Measurements from ENCODE around the gene MAGI1. TPM values are rescaled to one million over a fixed set of nuclear protein-coding genes. Genes with fewer than 3 reads are reported as not detected.

The MAGI1 gene
- total RNA-seq, 2 donors from 2014 or later, result 23.4 to 41.4 TPM

DNA sequence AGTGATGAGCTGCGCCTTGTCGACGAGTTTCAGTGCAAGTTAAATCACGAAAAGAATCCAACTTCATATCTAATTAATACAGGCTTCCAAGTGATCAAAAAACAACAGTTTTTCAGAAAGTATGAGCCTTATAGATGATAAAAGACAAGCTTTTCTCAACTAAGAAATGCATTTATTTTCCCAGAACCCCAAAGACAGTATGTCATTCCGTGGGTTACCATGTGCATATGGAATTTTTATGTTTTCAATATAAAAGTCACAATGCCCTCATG lies 442.8 kb downstream of the MAGI1 start:
- TF ChIP-seq, protein P1, sequence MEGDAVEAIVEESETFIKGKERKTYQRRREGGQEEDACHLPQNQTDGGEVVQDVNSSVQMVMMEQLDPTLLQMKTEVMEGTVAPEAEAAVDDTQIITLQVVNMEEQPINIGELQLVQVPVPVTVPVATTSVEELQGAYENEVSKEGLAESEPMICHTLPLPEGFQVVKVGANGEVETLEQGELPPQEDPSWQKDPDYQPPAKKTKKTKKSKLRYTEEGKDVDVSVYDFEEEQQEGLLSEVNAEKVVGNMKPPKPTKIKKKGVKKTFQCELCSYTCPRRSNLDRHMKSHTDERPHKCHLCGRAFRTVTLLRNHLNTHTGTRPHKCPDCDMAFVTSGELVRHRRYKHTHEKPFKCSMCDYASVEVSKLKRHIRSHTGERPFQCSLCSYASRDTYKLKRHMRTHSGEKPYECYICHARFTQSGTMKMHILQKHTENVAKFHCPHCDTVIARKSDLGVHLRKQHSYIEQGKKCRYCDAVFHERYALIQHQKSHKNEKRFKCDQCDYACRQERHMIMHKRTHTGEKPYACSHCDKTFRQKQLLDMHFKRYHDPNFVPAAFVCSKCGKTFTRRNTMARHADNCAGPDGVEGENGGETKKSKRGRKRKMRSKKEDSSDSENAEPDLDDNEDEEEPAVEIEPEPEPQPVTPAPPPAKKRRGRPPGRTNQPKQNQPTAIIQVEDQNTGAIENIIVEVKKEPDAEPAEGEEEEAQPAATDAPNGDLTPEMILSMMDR (IDR thresholded peaks at IDR 0.05), result no peak
- Histone ChIP-seq H3K27me3 (no peaks in the 10 kb centered on the region), H3K27ac (no peak overlapping the region), H3K9ac (ENCODE audit: low read depth in 2 of 2, low read length in 2 of 2) (no peak overlapping the region), H3K4me3 (no peak overlapping the region), H3K9me3 (no peaks in the 10 kb centered on the region), H3K4me1 (no peaks in the 10 kb centered on the region), H3K36me3 (no peaks in the 10 kb centered on the region)
- no peak for DNase-seq
- intact Hi-C loops (cut with DNase I), result no loop called here

DNA sequence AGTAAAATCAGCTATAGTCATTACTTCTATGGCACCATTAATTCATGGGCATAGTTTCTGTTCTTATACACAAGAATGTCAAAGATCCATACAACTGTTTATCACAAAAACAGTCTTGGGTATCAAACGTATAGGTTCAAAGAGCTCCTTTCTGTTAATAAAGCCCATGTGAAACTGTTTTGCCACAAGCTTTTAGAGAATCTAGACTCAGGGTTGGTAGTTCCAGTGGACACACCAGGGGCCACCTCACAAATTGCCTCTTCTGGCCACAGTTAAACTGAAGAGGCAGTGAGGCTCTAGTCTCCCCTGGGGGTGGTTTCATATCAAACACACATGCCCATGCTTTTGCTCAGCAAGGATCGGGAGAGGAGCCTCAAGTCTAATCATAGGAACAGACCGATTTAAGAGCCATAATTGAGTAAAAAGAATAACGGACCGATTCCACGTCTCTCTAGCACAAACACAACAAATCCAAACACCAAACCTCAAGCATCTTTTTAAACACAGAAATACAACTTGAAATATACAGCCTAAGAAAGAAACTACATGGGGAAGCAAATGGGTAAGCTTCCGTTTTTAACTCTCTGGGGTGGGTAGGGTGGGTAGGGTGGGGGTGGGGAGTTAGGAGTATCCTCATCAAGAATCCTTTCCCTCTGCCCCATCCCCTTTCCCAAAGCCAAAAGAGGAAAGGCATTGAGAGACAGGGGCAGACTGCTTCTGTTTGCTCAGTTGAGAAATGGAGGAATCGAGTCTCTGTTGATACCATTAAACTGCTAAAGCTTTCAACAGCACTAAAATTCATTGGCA lies 443.3 kb downstream of the MAGI1 start:
- H3K9ac ChIP-seq (ENCODE audit: low read depth in 2 of 2, low read length in 2 of 2), result no peak overlapping the region
- H3K36me3 ChIP-seq, result no peaks in the 10 kb centered on the region
- TF ChIP-seq, protein P1 (IDR thresholded peaks at IDR 0.05), result no peak
- intact Hi-C loops (cut with DNase I), result no loop called here
- H3K4me1 ChIP-seq, result no peaks in the 10 kb centered on the region
- DNase-seq, result no peak
- no peaks in the 10 kb centered on the region for H3K9me3 ChIP-seq
- H3K27ac ChIP-seq, result no peak overlapping the region
- no peaks in the 10 kb centered on the region for H3K27me3 ChIP-seq
- no peak overlapping the region for H3K4me3 ChIP-seq

DNA sequence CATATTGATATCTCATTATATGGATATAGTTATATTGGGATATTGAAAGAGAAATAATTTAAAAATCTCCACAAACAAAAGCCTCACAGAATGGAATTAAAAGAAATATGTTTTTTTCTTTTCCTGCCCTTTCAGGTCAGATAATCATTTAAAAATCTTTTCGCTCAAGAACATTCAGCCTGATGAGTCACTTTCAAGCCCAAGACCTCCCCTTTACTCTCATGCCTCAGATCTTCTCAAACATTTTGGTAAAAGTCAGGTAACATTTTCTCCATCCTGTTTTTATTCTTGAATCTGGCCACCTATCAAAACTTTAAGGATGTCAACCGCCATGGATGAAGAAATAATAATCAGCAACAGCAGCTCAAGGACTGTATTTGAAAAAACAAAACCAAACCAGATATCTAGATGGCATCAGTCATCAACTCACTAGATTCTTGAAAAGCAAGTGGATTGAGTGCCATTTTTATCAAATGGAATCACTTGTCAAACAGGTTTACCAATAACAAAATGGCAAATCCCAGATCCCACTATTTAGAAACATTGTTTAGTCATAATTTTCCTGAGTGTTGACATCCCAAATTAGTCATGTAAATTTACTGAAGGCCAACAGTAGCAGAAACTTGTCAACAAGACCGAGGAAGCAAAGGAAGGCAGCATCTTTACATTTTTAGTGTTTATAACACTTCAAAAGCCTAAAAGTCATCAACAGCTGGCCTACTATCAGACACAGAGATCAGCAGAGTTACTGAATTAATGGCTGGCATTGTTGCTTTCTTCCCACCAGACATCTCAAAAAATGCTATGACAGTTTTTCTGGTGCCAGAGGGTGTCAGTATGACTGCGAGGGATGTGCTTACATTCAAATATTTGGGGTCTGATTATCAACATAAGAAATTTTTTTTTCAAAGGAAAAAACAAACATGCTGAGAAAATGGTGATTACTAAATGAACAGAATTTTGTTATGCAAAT lies 444.7 kb downstream of the MAGI1 start:
- TF ChIP-seq, protein P1 (IDR thresholded peaks at IDR 0.05), result no peak
- Histone ChIP-seq H3K27me3 (no peaks in the 10 kb centered on the region), H3K4me1 (no peaks in the 10 kb centered on the region), H3K4me3 (no peak overlapping the region), H3K36me3 (no peaks in the 10 kb centered on the region), H3K9me3 (no peaks in the 10 kb centered on the region), H3K9ac (ENCODE audit: low read depth in 2 of 2, low read length in 2 of 2) (no peak overlapping the region), H3K27ac (no peak overlapping the region)
- no peak for DNase-seq
- intact Hi-C loops (cut with DNase I), result no loop called here

DNA sequence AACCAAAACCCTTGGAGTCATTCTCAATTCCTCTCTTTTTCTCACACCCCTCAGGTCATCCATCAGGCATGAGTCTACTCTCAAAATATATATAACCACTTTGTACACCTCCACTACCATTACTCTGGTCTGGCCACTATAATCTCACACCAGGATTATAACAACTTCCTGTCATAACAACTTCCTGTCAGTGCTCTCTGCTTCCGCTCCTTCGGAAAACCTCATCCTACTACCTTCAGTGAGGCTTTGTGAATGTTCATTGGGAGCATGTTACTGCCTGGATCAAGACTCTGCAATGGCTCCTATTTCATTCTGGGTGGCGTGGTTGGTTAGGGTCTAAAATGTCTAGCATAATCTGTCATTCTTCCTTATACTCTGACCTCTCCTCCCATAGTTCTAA lies 447.4 kb downstream of the MAGI1 start:
- TF ChIP-seq, protein P1 (IDR thresholded peaks at IDR 0.05), result no peak
- no peak for DNase-seq
- no peaks in the 10 kb centered on the region for H3K9me3 ChIP-seq
- no peaks in the 10 kb centered on the region for H3K4me1 ChIP-seq
- H3K36me3 ChIP-seq, result no peaks in the 10 kb centered on the region
- no peak overlapping the region for H3K27ac ChIP-seq
- no peak overlapping the region for H3K9ac ChIP-seq (ENCODE audit: low read depth in 2 of 2, low read length in 2 of 2)
- no peaks in the 10 kb centered on the region for H3K27me3 ChIP-seq
- H3K4me3 ChIP-seq, result no peak overlapping the region
- intact Hi-C loops (cut with DNase I), result no loop called here

DNA sequence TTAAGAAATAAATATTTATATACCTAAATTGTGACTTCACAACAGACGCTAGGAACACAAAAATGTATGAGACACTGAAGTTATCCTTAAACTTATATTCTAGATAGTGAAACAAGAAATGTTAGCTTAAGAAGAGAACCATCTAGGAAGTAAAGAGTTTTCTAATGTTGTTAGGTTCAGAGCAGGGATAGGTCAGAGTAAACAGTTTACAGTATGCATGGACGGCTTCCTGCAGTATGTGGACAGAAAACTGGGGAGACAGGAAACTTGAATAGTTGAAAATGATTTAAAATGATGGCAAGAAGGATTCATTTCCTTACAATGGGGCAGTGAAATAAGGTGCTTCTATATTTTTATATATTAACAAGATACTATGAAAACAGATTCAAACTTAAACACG lies 449.8 kb downstream of the MAGI1 start:
- H3K4me1 ChIP-seq, result no peaks in the 10 kb centered on the region
- TF ChIP-seq, protein P1 (IDR thresholded peaks at IDR 0.05), result no peak
- no peaks in the 10 kb centered on the region for H3K27me3 ChIP-seq
- DNase-seq, result no peak
- no peaks in the 10 kb centered on the region for H3K9me3 ChIP-seq
- H3K9ac ChIP-seq (ENCODE audit: low read depth in 2 of 2, low read length in 2 of 2), result no peak overlapping the region
- intact Hi-C loops (cut with DNase I), result no loop called here
- no peak overlapping the region for H3K4me3 ChIP-seq
- H3K36me3 ChIP-seq, result no peaks in the 10 kb centered on the region
- H3K27ac ChIP-seq, result no peak overlapping the region

All from colonic mucosa (tissue), 4 donors.